Measurements from ENCODE around the gene APOBEC3F. TPM values are rescaled to one million over a fixed set of nuclear protein-coding genes. Genes with fewer than 3 reads are reported as not detected.
"Not testable (repeated sequence)": the region's sequence is repeated elsewhere in the genome, so short reads cannot be mapped to it uniquely, and the experiment has no call there.

Gene APOBEC3F
- total RNA-seq, 1 donor from 2014 or later, result 23.8 TPM

GRCh38 chr22:39031434-39032295 is 9.0 kb upstream of the APOBEC3F start:
- intact Hi-C loops (cut with micrococcal nuclease); H3K27ac Mint-ChIP-seq; H3K9me3 Mint-ChIP-seq; H3K4me3 Mint-ChIP-seq (ENCODE audit: low read depth); H3K27me3 Mint-ChIP-seq (ENCODE audit: low read depth); DNase-seq (ENCODE audit: low spot score): not testable (repeated sequence)
- Mint-ChIP-seq H3K4me1 (ENCODE audit: low read depth) (peaks cover 11% of the 10 kb centered on the region), H3K36me3 (ENCODE audit: low read depth) (peaks cover 34% of the 10 kb centered on the region)

DNA sequence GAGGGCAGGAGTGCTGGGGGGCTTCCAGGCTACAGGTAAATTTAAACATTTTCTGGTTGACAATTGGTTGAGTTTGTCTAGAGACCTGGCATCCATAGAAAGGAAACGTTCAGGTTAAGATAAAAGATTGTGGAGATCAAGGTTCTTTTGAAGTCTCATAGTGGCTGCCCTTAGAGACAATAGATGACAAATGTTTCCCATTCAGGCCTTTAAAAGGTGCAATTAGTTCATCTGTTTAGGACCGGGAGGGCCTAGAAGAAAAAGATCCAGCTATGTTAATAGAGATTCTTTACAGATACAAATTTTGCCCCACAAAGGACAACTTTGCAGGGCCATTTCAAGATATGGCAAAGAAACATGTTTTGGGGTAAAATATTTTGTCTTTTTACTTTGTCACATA is 3.6 kb upstream of the APOBEC3F start:
- H3K4me3 Mint-ChIP-seq (ENCODE audit: low read depth); DNase-seq (ENCODE audit: low spot score); H3K9me3 Mint-ChIP-seq; H3K27me3 Mint-ChIP-seq (ENCODE audit: low read depth); H3K27ac Mint-ChIP-seq; intact Hi-C loops (cut with micrococcal nuclease): not testable (repeated sequence)
- Mint-ChIP-seq H3K4me1 (ENCODE audit: low read depth) (peaks cover 21% of the 10 kb centered on the region), H3K36me3 (ENCODE audit: low read depth) (peaks cover 22% of the 10 kb centered on the region)

DNA sequence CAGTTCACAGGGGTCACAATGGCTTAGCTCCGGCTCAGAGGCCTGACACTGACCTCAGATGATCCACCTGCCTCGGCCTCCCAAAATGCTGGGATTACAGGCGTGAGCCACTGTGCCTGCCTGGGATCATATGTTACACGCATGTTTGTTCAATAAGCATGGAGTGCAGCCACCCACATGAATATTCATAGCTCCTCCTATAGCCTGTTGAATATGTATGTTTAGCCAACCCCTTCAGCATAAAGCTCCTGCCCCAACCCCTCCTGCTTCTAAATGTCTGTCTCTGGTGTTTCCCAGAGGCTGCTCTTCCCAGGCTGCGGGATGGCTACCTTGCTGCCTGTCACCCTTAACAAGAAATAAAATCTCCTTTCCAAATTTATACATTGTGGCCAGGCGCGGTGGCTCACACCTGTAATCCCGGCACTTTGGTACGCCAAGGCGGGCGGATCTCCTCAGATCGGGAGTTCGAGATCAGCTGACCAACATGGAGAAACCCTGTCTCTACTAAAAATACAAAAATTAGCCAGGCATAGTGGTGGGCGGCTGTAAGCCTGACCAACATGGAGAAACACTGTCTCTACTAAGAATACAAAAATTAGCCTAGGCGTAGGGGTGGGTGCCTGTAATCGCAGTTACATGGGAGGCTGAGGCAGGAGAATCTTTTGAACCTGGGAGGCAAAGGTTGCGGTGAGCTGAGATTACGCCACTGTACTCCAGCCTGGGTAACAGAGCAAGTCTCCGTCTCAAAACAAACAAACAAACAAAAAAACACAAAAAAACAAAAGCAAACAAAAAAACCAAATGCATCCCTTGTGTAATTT is 1.1 kb upstream of the APOBEC3F start:
- H3K27me3 Mint-ChIP-seq (ENCODE audit: low read depth), result no peaks in the 10 kb centered on the region
- H3K4me1 Mint-ChIP-seq (ENCODE audit: low read depth), result peaks cover 21% of the 10 kb centered on the region
- no peak for DNase-seq (ENCODE audit: low spot score)
- peak overlapping the region; percentile 82 for H3K27ac Mint-ChIP-seq
- intact Hi-C loops (cut with micrococcal nuclease), result loop anchor here (5.0 kb wide), 1 partner anchor 48 kb away; no protein-coding TSS in a partner anchor
- H3K9me3 Mint-ChIP-seq, result no peaks in the 10 kb centered on the region
- H3K36me3 Mint-ChIP-seq (ENCODE audit: low read depth), result peaks cover 9% of the 10 kb centered on the region
- H3K4me3 Mint-ChIP-seq (ENCODE audit: low read depth), result peak overlapping the region; percentile 73

- not testable (repeated sequence) for H3K9me3 Mint-ChIP-seq
These were observed 518 bp upstream of the APOBEC3F start for GRCh38 chr22:39040155-39040537.

DNA sequence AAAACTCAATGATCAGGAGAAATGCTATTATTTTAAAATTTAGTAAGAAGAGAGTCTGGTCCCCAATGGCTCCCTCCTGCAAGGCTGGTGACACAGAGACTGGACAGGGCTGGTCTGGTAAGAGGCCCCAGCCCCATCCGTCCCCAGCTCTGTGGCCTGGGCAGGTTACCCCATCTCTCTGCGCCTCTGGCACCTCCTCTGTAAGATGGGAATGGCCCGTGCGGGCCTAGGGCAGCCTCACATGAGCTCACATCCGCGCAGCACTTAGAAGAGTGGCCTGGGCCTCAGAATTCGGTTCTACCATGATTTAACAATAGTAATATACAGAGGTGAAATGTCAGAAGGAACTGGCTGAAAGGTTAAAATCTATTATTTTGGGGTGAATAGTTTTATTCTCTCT is 1.2 kb downstream of the APOBEC3F start:
- intact Hi-C loops (cut with micrococcal nuclease), result loop anchor here (5.0 kb wide), 1 partner anchor 45 kb away; no protein-coding TSS in a partner anchor
- Mint-ChIP-seq H3K27me3 (ENCODE audit: low read depth) (no peaks in the 10 kb centered on the region), H3K4me3 (ENCODE audit: low read depth) (peak overlapping the region; percentile 90), H3K36me3 (ENCODE audit: low read depth) (peaks cover 30% of the 10 kb centered on the region), H3K9me3 (no peaks in the 10 kb centered on the region), H3K27ac (no peak overlapping the region), H3K4me1 (ENCODE audit: low read depth) (peaks cover 20% of the 10 kb centered on the region)
- no peak for DNase-seq (ENCODE audit: low spot score)

More at GRCh38 chr22:39040155-39040537, 518 bp upstream of the APOBEC3F start:
- Mint-ChIP-seq H3K4me3 (ENCODE audit: low read depth) (peak overlapping the region; percentile 73), H3K36me3 (ENCODE audit: low read depth) (peaks cover 14% of the 10 kb centered on the region), H3K4me1 (ENCODE audit: low read depth) (peaks cover 21% of the 10 kb centered on the region), H3K27ac (peak overlapping the region; percentile 82)
- intact Hi-C loops (cut with micrococcal nuclease), result loop anchor here (5.0 kb wide), 1 partner anchor 47 kb away; no protein-coding TSS in a partner anchor
- not testable (repeated sequence) for DNase-seq (ENCODE audit: low spot score); H3K27me3 Mint-ChIP-seq (ENCODE audit: low read depth)

DNA sequence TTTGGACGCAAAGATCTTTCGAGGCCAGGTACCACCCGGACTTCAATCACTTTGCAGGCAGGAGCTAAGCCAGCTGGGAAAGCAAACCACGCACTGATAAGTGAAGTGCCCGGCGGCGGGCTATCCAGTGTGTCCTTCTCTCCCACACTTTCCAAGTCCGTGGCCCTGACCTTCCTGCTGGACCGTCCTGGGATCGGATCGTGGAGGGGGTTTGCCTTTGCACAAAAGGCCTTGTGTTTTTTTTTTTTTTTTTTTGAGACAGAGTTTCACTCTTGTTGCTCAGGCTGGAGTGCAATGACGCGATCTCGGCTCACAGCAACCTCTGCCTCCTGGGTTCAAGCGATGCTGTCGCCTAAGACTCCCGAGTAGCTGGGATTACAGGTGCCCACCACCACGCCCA is 2.4 kb downstream of the APOBEC3F start:
- not testable (repeated sequence) for DNase-seq (ENCODE audit: low spot score); H3K4me3 Mint-ChIP-seq (ENCODE audit: low read depth); H3K27ac Mint-ChIP-seq; H3K27me3 Mint-ChIP-seq (ENCODE audit: low read depth); H3K9me3 Mint-ChIP-seq
- Mint-ChIP-seq H3K4me1 (ENCODE audit: low read depth) (peaks cover 16% of the 10 kb centered on the region), H3K36me3 (ENCODE audit: low read depth) (peaks cover 30% of the 10 kb centered on the region)
- intact Hi-C loops (cut with micrococcal nuclease), result loop anchor here (5.0 kb wide), 1 partner anchor 44 kb away; no protein-coding TSS in a partner anchor

DNA sequence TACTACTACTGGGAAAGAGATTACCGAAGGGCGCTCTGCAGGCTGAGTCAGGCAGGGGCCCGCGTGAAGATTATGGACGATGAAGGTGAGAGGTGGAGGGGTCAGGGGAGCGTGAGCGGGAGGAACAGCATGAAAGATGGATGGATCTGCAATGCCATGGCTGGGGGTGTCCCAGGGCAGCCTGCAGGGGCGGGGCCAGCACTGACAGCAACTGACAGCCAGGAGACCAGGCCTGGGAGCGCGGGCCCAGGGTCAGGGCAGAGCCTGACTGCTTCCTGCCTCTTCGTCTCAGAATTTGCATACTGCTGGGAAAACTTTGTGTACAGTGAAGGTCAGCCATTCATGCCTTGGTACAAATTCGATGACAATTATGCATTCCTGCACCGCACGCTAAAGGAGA is 4.5 kb downstream of the APOBEC3F start:
- Mint-ChIP-seq H3K36me3 (ENCODE audit: low read depth) (peaks cover 30% of the 10 kb centered on the region), H3K4me1 (ENCODE audit: low read depth) (peaks cover 11% of the 10 kb centered on the region)
- H3K27me3 Mint-ChIP-seq (ENCODE audit: low read depth); H3K4me3 Mint-ChIP-seq (ENCODE audit: low read depth); intact Hi-C loops (cut with micrococcal nuclease); H3K9me3 Mint-ChIP-seq; DNase-seq (ENCODE audit: low spot score); H3K27ac Mint-ChIP-seq: not testable (repeated sequence)

DNA sequence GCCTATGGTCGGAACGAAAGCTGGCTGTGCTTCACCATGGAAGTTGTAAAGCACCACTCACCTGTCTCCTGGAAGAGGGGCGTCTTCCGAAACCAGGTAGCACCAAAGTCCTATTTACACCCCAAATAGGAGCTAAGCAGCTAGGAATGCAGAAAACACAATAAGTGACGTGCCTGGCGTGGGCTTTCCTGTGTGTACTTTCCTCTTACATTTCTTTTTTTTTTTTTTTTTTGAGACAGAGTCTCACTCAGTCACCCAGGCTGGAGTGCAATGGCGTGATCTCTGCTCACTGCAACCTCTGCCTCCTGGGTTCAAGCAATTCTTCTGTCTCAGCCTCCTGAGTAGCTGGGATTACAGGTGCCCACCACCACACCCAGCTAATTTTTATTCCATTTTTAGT is 8.8 kb downstream of the APOBEC3F start:
- intact Hi-C loops (cut with micrococcal nuclease), result not testable (repeated sequence)

GRCh38 chr22:39051844-39052495 is 11.3 kb downstream of the APOBEC3F start:
- H3K27me3 Mint-ChIP-seq (ENCODE audit: low read depth); H3K4me3 Mint-ChIP-seq (ENCODE audit: low read depth); DNase-seq (ENCODE audit: low spot score); H3K36me3 Mint-ChIP-seq (ENCODE audit: low read depth); H3K9me3 Mint-ChIP-seq; intact Hi-C loops (cut with micrococcal nuclease); H3K4me1 Mint-ChIP-seq (ENCODE audit: low read depth); H3K27ac Mint-ChIP-seq: not testable (repeated sequence)

More for the DNA sequence above, 8.8 kb downstream of the APOBEC3F start:
- H3K36me3 Mint-ChIP-seq (ENCODE audit: low read depth), result peaks cover 20% of the 10 kb centered on the region
- not testable (repeated sequence) for H3K9me3 Mint-ChIP-seq; H3K27me3 Mint-ChIP-seq (ENCODE audit: low read depth); H3K4me3 Mint-ChIP-seq (ENCODE audit: low read depth); H3K27ac Mint-ChIP-seq; DNase-seq (ENCODE audit: low spot score); H3K4me1 Mint-ChIP-seq (ENCODE audit: low read depth)

DNA sequence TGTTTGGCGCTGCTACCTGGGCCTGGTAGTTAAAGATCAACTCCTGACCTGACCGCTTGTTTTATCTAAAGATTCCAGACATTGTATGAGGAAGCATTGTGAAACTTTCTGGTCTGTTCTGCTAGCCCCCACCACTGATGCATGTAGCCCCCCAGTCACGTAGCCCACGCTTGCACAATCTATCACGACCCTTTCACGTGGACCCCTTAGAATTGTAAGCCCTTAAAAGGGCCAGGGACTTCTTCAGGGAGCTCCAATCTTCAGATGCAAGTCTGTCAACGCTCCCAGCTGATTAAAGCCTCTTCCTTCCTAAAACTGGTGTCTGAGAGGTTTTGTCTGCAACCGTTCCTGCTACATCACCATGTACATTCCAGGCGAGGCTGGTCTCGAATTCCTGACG is 15.0 kb downstream of the APOBEC3F start:
- no peak overlapping the region for H3K27ac Mint-ChIP-seq
- no peak overlapping the region for H3K4me3 Mint-ChIP-seq (ENCODE audit: low read depth)
- no peak for DNase-seq (ENCODE audit: low spot score)
- no peaks in the 10 kb centered on the region for H3K9me3 Mint-ChIP-seq
- H3K36me3 Mint-ChIP-seq (ENCODE audit: low read depth), result no peaks in the 10 kb centered on the region
- no peaks in the 10 kb centered on the region for H3K27me3 Mint-ChIP-seq (ENCODE audit: low read depth)
- intact Hi-C loops (cut with micrococcal nuclease), result no loop called here
- H3K4me1 Mint-ChIP-seq (ENCODE audit: low read depth), result no peaks in the 10 kb centered on the region

- intact Hi-C loops (cut with micrococcal nuclease); H3K36me3 Mint-ChIP-seq (ENCODE audit: low read depth); H3K27ac Mint-ChIP-seq; H3K4me3 Mint-ChIP-seq (ENCODE audit: low read depth); H3K9me3 Mint-ChIP-seq; DNase-seq (ENCODE audit: low spot score); H3K27me3 Mint-ChIP-seq (ENCODE audit: low read depth); H3K4me1 Mint-ChIP-seq (ENCODE audit: low read depth): not testable (repeated sequence)
These were observed 20.6 kb downstream of the APOBEC3F start for GRCh38 chr22:39061290-39061689.

DNA sequence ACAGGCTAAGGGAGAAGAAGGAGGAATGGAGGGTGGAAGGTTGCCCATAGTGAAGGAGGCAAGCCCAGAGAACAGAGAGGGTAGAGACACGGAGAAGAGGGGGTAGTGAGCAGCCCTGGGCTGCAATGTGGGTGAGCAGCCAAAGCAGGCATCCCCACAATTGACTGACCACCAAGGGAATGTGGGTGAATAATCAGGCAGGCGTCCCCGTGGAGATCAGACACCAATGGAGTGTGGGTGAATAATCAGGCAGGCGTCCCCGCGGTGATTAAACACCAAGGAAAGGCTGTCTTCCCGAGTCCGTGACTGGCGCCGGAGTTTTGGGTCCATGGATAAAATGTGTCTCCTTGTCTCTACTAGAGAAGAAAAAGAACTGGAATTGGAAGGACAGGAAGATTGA is 21.3 kb downstream of the APOBEC3F start:
- H3K36me3 Mint-ChIP-seq (ENCODE audit: low read depth); H3K27ac Mint-ChIP-seq; H3K9me3 Mint-ChIP-seq; DNase-seq (ENCODE audit: low spot score); H3K4me1 Mint-ChIP-seq (ENCODE audit: low read depth); H3K27me3 Mint-ChIP-seq (ENCODE audit: low read depth); H3K4me3 Mint-ChIP-seq (ENCODE audit: low read depth); intact Hi-C loops (cut with micrococcal nuclease): not testable (repeated sequence)
